ENCODE measurements around the gene INKA2.

- TF ChIP-seq POLR2A (IDR thresholded peaks at IDR 0.05) (no peak), CTCF (IDR thresholded peaks at IDR 0.05) (no peak)
Observed at GRCh38 chr1:111756124-111756513, 16.9 kb upstream of the INKA2 start.
